Chondrocyte (in vitro differentiated cells): ENCODE measurements around the gene USF2. TPM values are rescaled to one million over a fixed set of nuclear protein-coding genes. Genes with fewer than 3 reads are reported as not detected.

Source experiments
- DNase-seq: peaks from one replicate; pipeline ENCODE4 v3.0.0; 2021; ENCODE audit warnings: mixed read lengths, low spot score
- H3K27ac Mint-ChIP-seq: one replicate; pipeline ENCODE4 v1.8.0; 2021; ENCODE audit warnings: mild to moderate bottlenecking, moderate library complexity, mixed read lengths; ENCODE audit not compliant: unreplicated experiment
- H3K27me3 Mint-ChIP-seq: 2 replicates; pipeline ENCODE4 v1.8.0; 2021; ENCODE audit warnings: low read depth, mixed read lengths
- H3K36me3 Mint-ChIP-seq: 2 replicates; pipeline ENCODE4 v1.8.0; 2021; ENCODE audit warnings: low read depth, mixed read lengths
- H3K4me1 Mint-ChIP-seq: 2 replicates; pipeline ENCODE4 v1.8.0; 2021; ENCODE audit warnings: low read depth, mild to moderate bottlenecking, mixed read lengths
- H3K4me3 Mint-ChIP-seq: one replicate; pipeline ENCODE4 v1.8.0; 2021; ENCODE audit warnings: mild to moderate bottlenecking, moderate library complexity, mixed read lengths; ENCODE audit not compliant: unreplicated experiment
- H3K9me3 Mint-ChIP-seq: 2 replicates; pipeline ENCODE4 v1.8.0; 2021; ENCODE audit warnings: low read depth, mixed read lengths
- CTCF ChIP-seq: fragments of 200-600 bp; sonication (generic); IDR thresholded peaks from 2 replicates; pipeline ENCODE4 v1.5.0; 2021; ENCODE audit warnings: antibody characterized with exemption, mild to moderate bottlenecking, moderate library complexity
- total RNA-seq: library from RNA; stranded (reverse); gene quantifications from 3 replicates; pipeline ENCODE4 v1.2.1, GENCODE V29; 2021

USF2 gene
- total RNA-seq, 1 donor from 2014 or later, result 86.1 TPM

- DNase-seq, result peak; percentile 92
- TF ChIP-seq CTCF, result no peak
- H3K4me1 Mint-ChIP-seq, result peaks cover 8% of the 10 kb centered on the region
- H3K27me3 Mint-ChIP-seq, result no peaks in the 10 kb centered on the region
- H3K4me3 Mint-ChIP-seq, result peak overlapping the region; percentile 96
- H3K9me3 Mint-ChIP-seq, result no peaks in the 10 kb centered on the region
- no peak overlapping the region for H3K27ac Mint-ChIP-seq
- peaks cover 8% of the 10 kb centered on the region for H3K36me3 Mint-ChIP-seq
These were observed 2.0 kb upstream of the USF2 start for GRCh38 chr19:35266520-35267352.

- DNase-seq, result no peak
- peak overlapping the region; percentile 96 for H3K4me3 Mint-ChIP-seq
- no peaks in the 10 kb centered on the region for H3K9me3 Mint-ChIP-seq
- TF ChIP-seq CTCF, result no peak
- peak overlapping the region; percentile 91 for H3K27ac Mint-ChIP-seq
- peaks cover 11% of the 10 kb centered on the region for H3K36me3 Mint-ChIP-seq
- H3K4me1 Mint-ChIP-seq, result peaks cover 8% of the 10 kb centered on the region
- no peaks in the 10 kb centered on the region for H3K27me3 Mint-ChIP-seq
These were observed 1.4 kb upstream of the USF2 start for GRCh38 chr19:35267353-35267817.

- peak overlapping the region; percentile 91 for H3K27ac Mint-ChIP-seq
- DNase-seq, result peak; percentile 91
- peaks cover 11% of the 10 kb centered on the region for H3K36me3 Mint-ChIP-seq
- peak overlapping the region; percentile 96 for H3K4me3 Mint-ChIP-seq
- H3K27me3 Mint-ChIP-seq, result no peaks in the 10 kb centered on the region
- TF ChIP-seq CTCF, result no peak
- H3K9me3 Mint-ChIP-seq, result no peaks in the 10 kb centered on the region
- peaks cover 8% of the 10 kb centered on the region for H3K4me1 Mint-ChIP-seq
These were observed 785 bp upstream of the USF2 start for GRCh38 chr19:35267818-35268535.

GRCh38 chr19:35269438-35270117, 816 bp downstream of the USF2 start:
- peak overlapping the region; percentile 32 for H3K27ac Mint-ChIP-seq
- H3K9me3 Mint-ChIP-seq, result no peaks in the 10 kb centered on the region
- H3K4me3 Mint-ChIP-seq, result peak overlapping the region; percentile 58
- peak; percentile 96 for TF ChIP-seq CTCF
- H3K36me3 Mint-ChIP-seq, result peaks cover 20% of the 10 kb centered on the region
- no peak for DNase-seq
- no peaks in the 10 kb centered on the region for H3K27me3 Mint-ChIP-seq
- peaks cover 8% of the 10 kb centered on the region for H3K4me1 Mint-ChIP-seq

GRCh38 chr19:35270381-35270811, 1.6 kb downstream of the USF2 start:
- DNase-seq, result no peak
- no peak for TF ChIP-seq CTCF
- no peaks in the 10 kb centered on the region for H3K9me3 Mint-ChIP-seq
- H3K4me1 Mint-ChIP-seq, result peaks cover 7% of the 10 kb centered on the region
- H3K27ac Mint-ChIP-seq, result no peak overlapping the region
- peaks cover 23% of the 10 kb centered on the region for H3K36me3 Mint-ChIP-seq
- H3K27me3 Mint-ChIP-seq, result no peaks in the 10 kb centered on the region
- no peak overlapping the region for H3K4me3 Mint-ChIP-seq
